ENCODE measurements around the gene HRH4.

Gene HRH4

DNA sequence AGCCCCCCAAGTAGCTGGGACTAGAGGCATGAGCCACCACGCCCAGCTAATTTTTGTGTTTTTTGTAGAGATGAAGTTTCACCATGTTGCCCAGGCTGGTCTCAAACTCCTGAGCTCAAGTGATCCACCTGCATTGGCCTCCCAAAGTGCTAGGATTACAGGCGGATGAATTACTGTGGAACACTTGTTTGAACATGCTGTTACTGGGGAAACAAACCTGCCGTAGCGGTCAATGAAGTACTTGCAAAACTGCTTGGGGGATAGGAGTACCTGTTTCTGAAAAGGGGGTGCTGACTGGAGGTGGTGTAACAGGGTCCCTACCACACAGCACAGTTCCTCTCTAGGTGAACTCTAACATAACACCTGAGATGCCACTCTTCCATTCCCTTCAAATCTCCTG lies 39.9 kb upstream of the HRH4 start:
- Histone ChIP-seq H3K36me3 (replicated peaks; ENCODE audit: low read depth, low read length) (no peaks in the 10 kb centered on the region), H3K27me3 (ENCODE audit: low read depth, low read length) (no peaks in the 10 kb centered on the region), H3K79me2 (ENCODE audit: low read length) (no peaks in the 10 kb centered on the region), H3K9me3 (ENCODE audit: insufficient read depth, low read length) (no peaks in the 10 kb centered on the region), H3K4me2 (ENCODE audit: low read length) (no peak overlapping the region), H3K4me1 (ENCODE audit: low read length) (no peaks in the 10 kb centered on the region), H4K20me1 (ENCODE audit: insufficient read depth, low read length) (no peaks in the 10 kb centered on the region), H2AFZ (ENCODE audit: low read depth, low read length) (no peak overlapping the region), H3K27ac (ENCODE audit: low read length) (no peak overlapping the region), H3K4me3 (ENCODE audit: low read length) (no peak overlapping the region), H3K9ac (ENCODE audit: low read length) (no peak overlapping the region)
- TF ChIP-seq EZH2phosphoT487 (IDR thresholded peaks at IDR 0.05; ENCODE audit: low read depth), result no peak
- TF ChIP-seq, protein P1, sequence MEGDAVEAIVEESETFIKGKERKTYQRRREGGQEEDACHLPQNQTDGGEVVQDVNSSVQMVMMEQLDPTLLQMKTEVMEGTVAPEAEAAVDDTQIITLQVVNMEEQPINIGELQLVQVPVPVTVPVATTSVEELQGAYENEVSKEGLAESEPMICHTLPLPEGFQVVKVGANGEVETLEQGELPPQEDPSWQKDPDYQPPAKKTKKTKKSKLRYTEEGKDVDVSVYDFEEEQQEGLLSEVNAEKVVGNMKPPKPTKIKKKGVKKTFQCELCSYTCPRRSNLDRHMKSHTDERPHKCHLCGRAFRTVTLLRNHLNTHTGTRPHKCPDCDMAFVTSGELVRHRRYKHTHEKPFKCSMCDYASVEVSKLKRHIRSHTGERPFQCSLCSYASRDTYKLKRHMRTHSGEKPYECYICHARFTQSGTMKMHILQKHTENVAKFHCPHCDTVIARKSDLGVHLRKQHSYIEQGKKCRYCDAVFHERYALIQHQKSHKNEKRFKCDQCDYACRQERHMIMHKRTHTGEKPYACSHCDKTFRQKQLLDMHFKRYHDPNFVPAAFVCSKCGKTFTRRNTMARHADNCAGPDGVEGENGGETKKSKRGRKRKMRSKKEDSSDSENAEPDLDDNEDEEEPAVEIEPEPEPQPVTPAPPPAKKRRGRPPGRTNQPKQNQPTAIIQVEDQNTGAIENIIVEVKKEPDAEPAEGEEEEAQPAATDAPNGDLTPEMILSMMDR (IDR thresholded peaks at IDR 0.05; ENCODE audit: low read depth, low read length), result no peak

DNA sequence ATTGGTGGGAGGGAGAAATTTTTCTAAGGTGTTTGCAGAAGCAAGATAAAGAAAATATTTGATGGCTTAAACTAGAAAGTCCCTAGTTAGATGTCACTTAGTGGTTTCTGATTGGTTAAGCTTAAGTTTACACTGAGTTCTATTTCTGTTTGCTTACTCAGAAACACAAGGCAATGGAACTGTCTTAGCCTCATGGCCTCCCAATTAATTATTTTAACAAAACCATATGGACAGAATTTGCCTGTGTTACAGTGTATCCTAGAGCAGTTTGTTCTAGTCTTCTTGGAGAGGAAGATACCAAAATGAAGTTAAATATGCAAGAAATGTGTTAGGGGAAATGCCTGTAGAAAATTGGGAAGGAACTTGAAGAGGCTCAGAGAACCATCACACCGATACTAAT lies 38.6 kb upstream of the HRH4 start:
- TF ChIP-seq EZH2phosphoT487 (IDR thresholded peaks at IDR 0.05; ENCODE audit: low read depth), result no peak
- H2AFZ ChIP-seq (ENCODE audit: low read depth, low read length), result no peak overlapping the region
- no peak overlapping the region for H3K4me2 ChIP-seq (ENCODE audit: low read length)
- H3K36me3 ChIP-seq (replicated peaks; ENCODE audit: low read depth, low read length), result no peaks in the 10 kb centered on the region
- no peak overlapping the region for H3K4me3 ChIP-seq (ENCODE audit: low read length)
- H3K9ac ChIP-seq (ENCODE audit: low read length), result no peak overlapping the region
- H3K4me1 ChIP-seq (ENCODE audit: low read length), result peaks cover 7% of the 10 kb centered on the region; the same call in 1 of the 2 replicates
- no peaks in the 10 kb centered on the region for H3K27me3 ChIP-seq (ENCODE audit: low read depth, low read length)
- H3K9me3 ChIP-seq (ENCODE audit: insufficient read depth, low read length), result no peaks in the 10 kb centered on the region
- H4K20me1 ChIP-seq (ENCODE audit: insufficient read depth, low read length), result no peaks in the 10 kb centered on the region
- no peaks in the 10 kb centered on the region for H3K79me2 ChIP-seq (ENCODE audit: low read length)
- no peak overlapping the region for H3K27ac ChIP-seq (ENCODE audit: low read length)

DNA sequence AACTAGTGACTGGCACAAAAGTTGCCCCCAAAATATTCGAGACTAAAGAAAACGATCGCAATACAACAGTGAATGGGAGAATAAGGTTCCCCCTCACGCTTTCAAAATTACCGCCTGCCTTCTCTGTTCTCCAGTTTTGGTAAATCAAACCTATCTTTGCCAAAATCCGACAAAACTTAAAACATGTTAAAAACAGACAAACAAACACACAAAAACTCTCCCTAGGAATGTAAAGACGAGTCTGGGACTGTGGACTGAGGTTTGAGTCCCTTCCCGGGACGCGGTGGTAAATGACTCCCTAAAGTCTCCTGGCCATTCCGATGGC lies 34.4 kb upstream of the HRH4 start:
- Histone ChIP-seq H3K27ac (ENCODE audit: low read length) (peak overlapping the region; percentile 75), H3K27me3 (ENCODE audit: low read depth, low read length) (no peaks in the 10 kb centered on the region), H3K4me2 (ENCODE audit: low read length) (peak overlapping the region; percentile 85)

DNA sequence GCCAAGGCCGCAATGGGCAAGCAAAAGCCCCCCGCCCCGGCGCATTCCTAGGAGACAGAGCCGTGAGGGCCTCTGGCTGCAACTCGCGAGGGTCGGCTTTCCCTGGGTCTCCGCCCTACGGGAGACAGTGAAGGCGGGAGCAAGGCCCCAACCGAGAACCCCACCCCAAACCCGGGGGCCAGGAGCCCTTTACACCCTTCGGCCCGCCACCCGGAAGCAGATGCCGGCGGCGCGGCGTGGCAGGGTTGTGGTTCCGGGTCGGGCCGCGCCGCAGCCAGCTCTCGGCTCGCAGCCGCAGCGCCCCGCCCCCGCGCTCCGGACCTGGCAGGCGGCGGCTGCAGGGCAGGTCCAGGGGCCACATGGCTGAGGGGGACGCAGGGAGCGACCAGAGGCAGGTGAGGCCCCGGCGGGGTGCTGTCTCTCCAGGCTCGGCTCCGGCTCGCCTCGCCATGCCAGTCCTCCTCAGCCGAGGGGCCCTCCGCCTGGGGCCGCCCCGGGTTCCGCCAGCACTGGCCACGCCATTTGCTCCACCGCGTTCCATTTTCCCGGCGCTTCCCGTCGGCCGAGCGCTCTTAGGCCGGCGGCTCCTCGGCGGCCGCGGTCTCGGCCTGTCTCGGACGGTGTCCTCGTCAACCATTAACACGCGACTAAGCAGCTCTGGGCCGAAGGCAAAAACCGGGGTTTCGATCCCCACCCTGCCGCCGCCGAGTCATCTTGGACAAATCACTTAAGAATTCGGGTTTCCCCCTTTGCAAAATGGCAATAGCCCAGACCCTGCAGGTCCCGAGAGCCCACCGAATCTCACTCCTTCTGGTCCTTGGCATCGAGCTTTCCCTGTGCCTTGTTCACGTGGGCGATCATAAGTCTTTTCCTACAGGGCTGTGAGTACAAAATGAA lies 33.8 kb upstream of the HRH4 start, which contains the start of gene IMPACT:
Gene IMPACT, plus strand, starts transcription at position 273 of the 897 bp plus-strand sequence. Its CDS starts 87 bp downstream, at position 360.
- Histone ChIP-seq H3K9ac (ENCODE audit: low read length) (peak within 1 kb of the TSS; percentile 88), H3K4me2 (ENCODE audit: low read length) (peak within 1 kb of the TSS; percentile 85), H3K9me3 (ENCODE audit: insufficient read depth, low read length) (no peaks in the 10 kb centered on the region), H2AFZ (ENCODE audit: low read depth, low read length) (peak within 1 kb of the TSS; percentile 94), H3K4me1 (ENCODE audit: low read length) (peaks cover 20% of the 10 kb centered on the region), H3K27me3 (ENCODE audit: low read depth, low read length) (no peaks in the 10 kb centered on the region), H3K4me3 (ENCODE audit: low read length) (peak within 1 kb of the TSS; percentile 83), H3K36me3 (replicated peaks; ENCODE audit: low read depth, low read length) (peaks cover 14% of the 10 kb centered on the region), H3K27ac (ENCODE audit: low read length) (peak within 1 kb of the TSS; percentile 75), H3K79me2 (ENCODE audit: low read length) (peaks cover 13% of the 10 kb centered on the region), H4K20me1 (ENCODE audit: insufficient read depth, low read length) (no peaks in the 10 kb centered on the region)
- TF ChIP-seq, protein P1 (IDR thresholded peaks at IDR 0.05; ENCODE audit: low read depth, low read length), result no peak
- TF ChIP-seq EZH2phosphoT487 (IDR thresholded peaks at IDR 0.05; ENCODE audit: low read depth), result no peak

More for the DNA sequence above, 34.4 kb upstream of the HRH4 start:
- Histone ChIP-seq H2AFZ (ENCODE audit: low read depth, low read length) (peak overlapping the region; percentile 94), H4K20me1 (ENCODE audit: insufficient read depth, low read length) (no peaks in the 10 kb centered on the region), H3K79me2 (ENCODE audit: low read length) (peaks cover 13% of the 10 kb centered on the region), H3K9me3 (ENCODE audit: insufficient read depth, low read length) (no peaks in the 10 kb centered on the region), H3K4me1 (ENCODE audit: low read length) (peaks cover 20% of the 10 kb centered on the region), H3K4me3 (ENCODE audit: low read length) (peak overlapping the region; percentile 83), H3K9ac (ENCODE audit: low read length) (peak overlapping the region; percentile 88), H3K36me3 (replicated peaks; ENCODE audit: low read depth, low read length) (peaks cover 11% of the 10 kb centered on the region)
- TF ChIP-seq, protein P1 (IDR thresholded peaks at IDR 0.05; ENCODE audit: low read depth, low read length), result no peak
- TF ChIP-seq EZH2phosphoT487 (IDR thresholded peaks at IDR 0.05; ENCODE audit: low read depth), result no peak

Measured in OCI-LY3 (cell line).